Measurements from ENCODE around the gene PCDHGA4. TPM values are rescaled to one million over a fixed set of nuclear protein-coding genes. Genes with fewer than 3 reads are reported as not detected.

Gene PCDHGA4
- total and polyA plus RNA-seq, 11 donors: 2.5 to 13.7 (median 9.9) TPM

- intact Hi-C loops (cut with DNase I): loop anchor here in 1 of 10 donors (10.0 kb wide), 1 partner anchor 173 kb away; no protein-coding TSS in a partner anchor
- H3K36me3 ChIP-seq: peaks cover 0 to 24% (median 0%) of the 10 kb centered on the region in 9 donors
- peaks cover 0 to 22% (median 2%) of the 10 kb centered on the region in 12 donors for H3K4me1 ChIP-seq
- H3K4me3 ChIP-seq: no peak overlapping the region
- DNase-seq: no peak
- H3K27ac ChIP-seq: no peak overlapping the region
- peaks cover 0 to 97% (median 45%) of the 10 kb centered on the region in 12 donors for H3K9me3 ChIP-seq
- WGBS, 4 donors: 34 to 61% (median 49%) methylated on average over 11 to 35 of the region's 36 CpGs
- no peak for ATAC-seq
- TF ChIP-seq POLR2A (IDR thresholded peaks at IDR 0.05) (no peak), CTCF (IDR thresholded peaks at IDR 0.05) (no peak)
- peaks cover 0 to 21% (median 0%) of the 10 kb centered on the region in 9 donors for H3K27me3 ChIP-seq
Measured at GRCh38 chr5:141351591-141351990, 3.2 kb upstream of the PCDHGA4 start.

GRCh38 chr5:141355641-141356040 lies 820 bp downstream of the PCDHGA4 start:
- Histone ChIP-seq H3K27me3 (peaks cover 0 to 13% (median 0%) of the 10 kb centered on the region in 9 donors), H3K9me3 (peaks cover 0 to 98% (median 72%) of the 10 kb centered on the region in 12 donors), H3K4me3 (peak overlapping the region in 7 of 12 donors; percentile 13 to 42 (median 35)), H3K36me3 (peaks cover 0 to 26% (median 0%) of the 10 kb centered on the region in 9 donors), H3K27ac (no peak overlapping the region), H3K4me1 (peaks cover 0 to 16% (median 0%) of the 10 kb centered on the region in 12 donors)
- intact Hi-C loops (cut with DNase I): loop anchor here in 1 of 10 donors (10.0 kb wide), 1 partner anchor 169 kb away; no protein-coding TSS in a partner anchor
- no peak for DNase-seq
- ATAC-seq: no peak
- TF ChIP-seq CTCF (IDR thresholded peaks at IDR 0.05): no peak
- TF ChIP-seq POLR2A (IDR thresholded peaks at IDR 0.05): no peak
- 47 to 65% (median 60%) methylated on average over 24 of the region's 24 CpGs for WGBS, 4 donors

- DNase-seq: no peak
- Histone ChIP-seq H3K27me3 (peaks cover 0 to 13% (median 0%) of the 10 kb centered on the region in 9 donors), H3K27ac (no peak overlapping the region), H3K36me3 (peaks cover 0 to 21% (median 0%) of the 10 kb centered on the region in 9 donors), H3K4me1 (peaks cover 0 to 15% (median 0%) of the 10 kb centered on the region in 12 donors), H3K4me3 (no peak overlapping the region), H3K9me3 (peaks cover 0 to 98% (median 73%) of the 10 kb centered on the region in 12 donors)
- intact Hi-C loops (cut with DNase I): loop anchor here in 1 of 10 donors (10.0 kb wide), 1 partner anchor 169 kb away; no protein-coding TSS in a partner anchor
- no peak for ATAC-seq
- TF ChIP-seq CTCF (IDR thresholded peaks at IDR 0.05) (no peak), POLR2A (IDR thresholded peaks at IDR 0.05) (no peak)
- WGBS, 4 donors: 61 to 77% (median 70%) methylated on average over 5 of the region's 5 CpGs
Measured at GRCh38 chr5:141356133-141356532, 1.3 kb downstream of the PCDHGA4 start.

GRCh38 chr5:141356950-141357349 lies 2.1 kb downstream of the PCDHGA4 start:
- Histone ChIP-seq H3K4me3 (no peak overlapping the region), H3K4me1 (peaks cover 0 to 19% (median 0%) of the 10 kb centered on the region in 12 donors), H3K27me3 (peaks cover 0 to 15% (median 0%) of the 10 kb centered on the region in 9 donors), H3K36me3 (peaks cover 0 to 20% (median 0%) of the 10 kb centered on the region in 9 donors), H3K27ac (no peak overlapping the region), H3K9me3 (peaks cover 0 to 98% (median 72%) of the 10 kb centered on the region in 12 donors)
- ATAC-seq (peak in 3 of 4 donors; percentile 30 to 40 (median 32)), DNase-seq (no peak)
- intact Hi-C loops (cut with DNase I): loop anchor here in 1 of 10 donors (10.0 kb wide), 1 partner anchor 168 kb away; no protein-coding TSS in a partner anchor
- WGBS, 4 donors: 39 to 65% (median 53%) methylated on average over 18 to 19 of the region's 19 CpGs
- TF ChIP-seq CTCF (IDR thresholded peaks at IDR 0.05) (no peak), POLR2A (IDR thresholded peaks at IDR 0.05) (no peak)
